GM23248 (cell line): ENCODE results near the gene CCDC102A.

Experiments used
- EZH2 ChIP-seq: fragments of 200-600 bp; sonication (generic); IDR thresholded peaks from 2 replicates; pipeline ENCODE4 v1.6.1; 2018; ENCODE audit warnings: antibody characterized with exemption, mild to moderate bottlenecking; ENCODE audit not compliant: insufficient read depth, poor library complexity, severe bottlenecking
- EZH2phosphoT487 ChIP-seq: fragments of 200-600 bp; sonication (generic); IDR thresholded peaks from 2 replicates; pipeline ENCODE4 v1.6.1; 2018; ENCODE audit warnings: antibody characterized with exemption, moderate library complexity, mild to moderate bottlenecking, low read depth; ENCODE audit not compliant: insufficient read depth

- TF ChIP-seq EZH2phosphoT487 (no peak), EZH2 (no peak)
Observed at GRCh38 chr16:57484515-57485005, 51.8 kb downstream of the CCDC102A start.
